Transverse colon (tissue), 4 donors: ENCODE measurements around the gene FCHSD2. TPM values are rescaled to one million over a fixed set of nuclear protein-coding genes. Genes with fewer than 3 reads are reported as not detected.

Experiments
- DNase-seq: peaks from one replicate; pipeline ENCODE4 v3.0.0-alpha.2; 2019
- H3K27ac ChIP-seq, 4 donors: fragments of 200-600 bp; sonication (generic); 2 replicates each; pipeline ENCODE4 v1.5.1; 2016 to 2018; ENCODE audit warnings: inconsistent platforms in 4 of 4
- H3K27me3 ChIP-seq: fragments of 200-600 bp; sonication (generic); 2 replicates; pipeline ENCODE4 v1.5.1; 2017; ENCODE audit warnings: inconsistent platforms
- H3K36me3 ChIP-seq, 4 donors: fragments of 200-600 bp; sonication (generic); 2 replicates each; pipeline ENCODE4 v1.5.1; 2017 to 2019; ENCODE audit warnings: inconsistent platforms in 4 of 4
- H3K4me1 ChIP-seq, 4 donors: fragments of 200-600 bp; sonication (generic); 2 replicates each; pipeline ENCODE4 v1.5.1; 2017 to 2020; ENCODE audit warnings: inconsistent platforms in 4 of 4
- H3K4me3 ChIP-seq, 4 donors: fragments of 200-600 bp; sonication (generic); 1 replicate in 1 of 4; 2 replicates in 3 of 4; pipeline versions ENCODE4 v1.5.1 to v1.6.1; 2017 to 2019; ENCODE audit warnings: inconsistent platforms in 4 of 4
- H3K9me3 ChIP-seq, 2 donors: fragments of 200-600 bp; sonication (generic); 2 replicates each; pipeline ENCODE4 v1.5.1; 2017 to 2019; ENCODE audit warnings: inconsistent platforms in 2 of 2
- CTCF ChIP-seq, 5 experiments: fragments of 200-600 bp in 3 of 5; fragments of 450-650 bp in 2 of 5; sonication (generic) in 3 of 5; IDR thresholded peaks; 1 replicate in 2 of 5; 2 replicates in 3 of 5; pipeline ENCODE4 v1.5.1; 2016 to 2017; ENCODE audit warnings: antibody characterized with exemption in 5 of 5, inconsistent platforms in 3 of 5, mild to moderate bottlenecking in 2 of 5, moderate library complexity in 1 of 5
- EP300 ChIP-seq: sonication (generic); formaldehyde crosslinking; IDR thresholded peaks from one replicate; pipeline ENCODE4 v1.6.1; 2017; ENCODE audit warnings: antibody characterized with exemption, low read depth
- POLR2A ChIP-seq: fragments of 450-650 bp; IDR thresholded peaks from one replicate; pipeline ENCODE4 v1.6.1; 2016; ENCODE audit warnings: antibody characterized with exemption, mild to moderate bottlenecking, moderate library complexity
- POLR2AphosphoS5 ChIP-seq, 3 donors: sonication (generic); formaldehyde crosslinking; IDR thresholded peaks; one replicate each; pipeline ENCODE4 v1.6.1; 2016; ENCODE audit warnings: antibody characterized with exemption in 3 of 3
- WGBS, 2 donors: methylation state at CpG; one replicate each; pipeline ENCODE4 v1.1.5; 2018; ENCODE audit warnings: low coverage in 1 of 2; 5-methylcytosine and 5-hydroxymethylcytosine counted together
- in situ Hi-C, 4 donors: fragments of 200-750 bp; cut with MboI; loops; one replicate each; pipeline versions ENCODE4 v1.15.0 to v1.15.1; 2017; ENCODE audit warnings: low sequenced_read_pairs in 3 of 4, low pct_ligation_motif_present in 1 of 4, low pct_unique_long_range_greater_than_20kb in 1 of 4
- intact Hi-C: fragments of 100-400 bp; cut with DNase I; formaldehyde crosslinking; loops from one replicate; pipeline ENCODE4 v1.15.1; 2023; ENCODE audit warnings: low total_unique reads
- total RNA-seq, 4 donors: library from RNA; depleted of rRNA; stranded (reverse); fragments of >200 nt; gene quantifications; one replicate each; pipeline ENCODE4 v1.1.0, GENCODE V29; 2016

Gene FCHSD2
- total RNA-seq, 4 donors from 2014 or later = 9.1 to 15.9 (median 15.0) TPM

GRCh38 chr11:72826942-72827480 lies 315.1 kb downstream of the FCHSD2 start:
- Histone ChIP-seq H3K4me3 (no peak overlapping the region), H3K9me3 (no peaks in the 10 kb centered on the region), H3K36me3 (no peaks in the 10 kb centered on the region), H3K27ac (peak overlapping the region in 2 of 4 donors; percentile 54 to 69), H3K4me1 (peaks cover 0 to 11% (median 4%) of the 10 kb centered on the region in 4 donors), H3K27me3 (no peaks in the 10 kb centered on the region)
- TF ChIP-seq CTCF (IDR thresholded peaks at IDR 0.05) (no peak), POLR2A (no peak), POLR2AphosphoS5 (IDR thresholded peaks at IDR 0.05) (no peak), EP300 (no peak)
- no peak for DNase-seq
- WGBS, 2 donors = 90% methylated on average over 5 of the region's 8 CpGs; no CpG with 5 or more reads in 1 of the 2 donors
- intact Hi-C loops = no loop called here
- in situ Hi-C loops = no loop called here

- no peak for DNase-seq
- intact Hi-C loops (no loop called here), in situ Hi-C loops (no loop called here)
- Histone ChIP-seq H3K27ac (no peak overlapping the region), H3K27me3 (no peaks in the 10 kb centered on the region), H3K36me3 (no peaks in the 10 kb centered on the region), H3K4me1 (peaks cover 3 to 12% (median 9%) of the 10 kb centered on the region in 4 donors), H3K9me3 (no peaks in the 10 kb centered on the region), H3K4me3 (no peak overlapping the region)
- WGBS, 2 donors = 93% methylated on average over 15 of the region's 15 CpGs; no CpG with 5 or more reads in 1 of the 2 donors
- no peak for TF ChIP-seq CTCF (IDR thresholded peaks at IDR 0.05)
- no peak for TF ChIP-seq POLR2AphosphoS5 (IDR thresholded peaks at IDR 0.05)
- no peak for TF ChIP-seq EP300
- no peak for TF ChIP-seq POLR2A
These were observed 315.8 kb downstream of the FCHSD2 start for GRCh38 chr11:72826191-72826941.

GRCh38 chr11:72825661-72826060 lies 316.5 kb downstream of the FCHSD2 start:
- intact Hi-C loops = no loop called here
- WGBS, 2 donors = 83% methylated on average over 4 of the region's 4 CpGs; no CpG with 5 or more reads in 1 of the 2 donors
- H3K27ac ChIP-seq = no peak overlapping the region

More at GRCh38 chr11:72825661-72826060, 316.5 kb downstream of the FCHSD2 start:
- TF ChIP-seq POLR2A = no peak
- no peak for TF ChIP-seq EP300
- TF ChIP-seq POLR2AphosphoS5 (IDR thresholded peaks at IDR 0.05) = no peak
- TF ChIP-seq CTCF (IDR thresholded peaks at IDR 0.05) = no peak
- peaks cover 5 to 17% (median 13%) of the 10 kb centered on the region in 4 donors for H3K4me1 ChIP-seq
- in situ Hi-C loops = no loop called here
- no peaks in the 10 kb centered on the region for H3K27me3 ChIP-seq
- no peaks in the 10 kb centered on the region for H3K9me3 ChIP-seq
- no peaks in the 10 kb centered on the region for H3K36me3 ChIP-seq
- DNase-seq = no peak
- H3K4me3 ChIP-seq = no peak overlapping the region
